Stimulated activated CD8-positive, alpha-beta memory T cell treated with anti-CD3 and anti-CD28 coated beads, Interleukin-4, amount 100 ng/mL, for 4 hours (primary cell): Measurements from ENCODE around the gene SP2.
A peak's percentile ranks its signal among the peaks of the same experiment; 100 is the strongest.

Experiments used
- DNase-seq, 2 donors: peaks; one replicate each; pipeline ENCODE4 v3.0.0-alpha.2; 2020; ENCODE audit warnings: low read depth in 2 of 2, low spot score in 1 of 2

Gene SP2

DNA sequence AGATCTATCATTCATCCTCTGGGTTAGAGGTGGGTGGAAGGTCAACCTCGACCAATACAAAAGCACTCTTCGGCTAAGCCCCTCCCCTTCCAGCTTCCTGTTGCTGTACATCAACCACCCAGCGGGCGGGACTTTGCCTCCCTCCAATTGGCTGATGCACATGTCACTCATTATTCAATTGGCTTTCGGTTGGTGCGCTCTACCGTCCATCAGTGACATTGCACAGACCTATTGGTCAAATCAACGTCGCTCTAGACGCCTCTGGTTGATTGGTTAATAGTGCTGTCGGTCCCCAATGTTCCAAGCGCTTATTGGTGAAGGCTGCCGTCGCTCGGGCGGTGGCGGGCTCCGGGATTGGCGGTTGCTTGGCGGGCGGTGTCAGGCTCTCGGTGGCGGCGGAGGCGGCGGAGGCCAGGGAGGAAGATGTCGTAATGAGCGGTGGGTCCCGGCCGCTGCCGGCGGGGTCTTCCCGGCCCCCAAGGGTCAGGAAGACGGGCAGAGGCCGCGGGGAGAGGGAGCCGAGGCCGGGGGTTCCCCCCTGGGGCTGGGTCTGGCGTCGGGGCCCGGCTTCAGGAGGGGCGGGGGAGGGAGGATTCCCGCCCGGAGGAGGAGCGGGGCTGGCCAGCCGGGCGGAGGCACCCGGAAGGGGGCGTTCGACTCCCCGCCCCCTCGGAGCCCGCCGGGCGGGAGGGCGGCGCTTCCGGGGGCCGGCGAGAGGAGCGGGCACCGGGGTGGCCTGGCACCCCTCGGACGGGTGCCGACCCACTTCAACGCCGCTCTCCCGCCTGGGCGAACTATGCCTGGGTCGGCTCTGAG, at the start of gene SP2:
TSS of gene SP2 (plus strand) at position 381 of the 816 bp plus-strand sequence. CDS start at position 432, 51 bp downstream.
- DNase-seq = peak; percentile 99

DNA sequence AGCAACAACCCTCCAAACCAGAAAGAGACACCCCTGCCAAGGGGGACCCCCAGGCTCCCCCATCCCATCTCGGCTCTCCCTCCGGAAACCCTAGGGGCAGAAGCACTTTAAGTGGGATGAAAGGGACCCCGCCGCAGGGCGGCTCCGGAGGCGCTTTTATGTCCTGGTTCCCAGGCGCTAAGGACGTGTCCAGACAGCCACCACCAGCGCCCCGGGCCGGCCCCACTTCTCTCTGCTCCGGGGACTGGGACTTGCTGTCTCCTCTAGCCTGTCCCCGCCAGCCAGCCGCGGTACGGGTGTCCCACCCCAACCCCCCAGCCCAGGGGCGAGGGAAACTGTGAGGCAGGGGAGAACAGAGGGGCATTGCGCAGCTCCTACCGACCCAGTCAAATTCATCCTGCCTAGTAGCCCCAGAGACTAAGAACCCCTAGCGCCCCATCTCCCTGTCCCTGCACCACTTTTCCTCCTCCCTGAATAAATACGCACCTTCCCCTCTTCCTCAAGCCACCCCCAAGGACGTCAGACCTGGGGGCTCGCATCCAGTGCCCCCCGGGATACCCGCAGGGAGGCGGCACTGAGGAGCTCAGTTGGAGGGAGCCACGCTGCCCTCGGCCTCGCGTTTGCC, 49.2 kb upstream of the SP2 start:
- no peak for DNase-seq

DNA sequence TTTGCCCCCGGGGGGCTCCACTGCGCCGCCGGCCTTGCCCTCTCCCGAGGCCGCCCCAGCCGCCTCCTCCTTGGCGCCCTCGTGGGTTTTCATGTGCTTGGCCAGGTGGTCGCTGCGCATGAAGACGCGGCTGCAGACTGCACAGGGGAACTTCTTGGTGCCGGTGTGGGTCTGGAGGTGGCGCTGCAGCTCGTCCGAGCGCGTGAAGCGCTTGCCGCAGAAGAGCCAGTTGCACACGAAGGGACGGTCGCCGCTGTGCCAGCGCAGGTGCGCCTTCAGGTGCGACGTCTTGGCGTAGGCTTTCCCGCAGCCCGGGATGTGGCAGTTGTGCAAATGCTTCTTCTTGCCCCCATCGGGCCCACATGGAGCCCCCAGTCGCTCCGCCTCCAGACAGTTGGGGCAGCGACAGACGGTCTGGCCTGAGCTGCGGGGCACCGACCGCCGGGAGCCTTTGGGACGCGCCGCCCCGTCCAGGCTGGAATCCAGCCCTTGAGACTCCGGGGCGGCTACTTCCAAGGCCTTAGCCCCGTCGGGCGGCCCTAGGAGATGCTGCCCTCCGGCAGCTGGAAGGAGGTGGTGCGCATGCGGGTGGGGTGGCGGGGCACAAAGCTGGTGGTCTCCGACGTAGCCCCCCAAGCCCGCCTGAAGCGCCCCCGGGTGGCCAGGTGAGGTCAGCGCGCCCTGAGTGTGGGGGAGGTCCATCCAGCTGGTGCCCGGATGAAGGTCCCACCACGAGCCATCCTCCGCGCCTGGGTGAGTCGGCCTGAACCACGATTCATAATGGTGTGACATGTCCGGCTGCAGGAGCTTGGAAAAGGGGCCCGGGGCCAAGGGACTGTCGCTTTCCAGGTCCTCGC, 48.5 kb upstream of the SP2 start:
- no peak for DNase-seq

DNA sequence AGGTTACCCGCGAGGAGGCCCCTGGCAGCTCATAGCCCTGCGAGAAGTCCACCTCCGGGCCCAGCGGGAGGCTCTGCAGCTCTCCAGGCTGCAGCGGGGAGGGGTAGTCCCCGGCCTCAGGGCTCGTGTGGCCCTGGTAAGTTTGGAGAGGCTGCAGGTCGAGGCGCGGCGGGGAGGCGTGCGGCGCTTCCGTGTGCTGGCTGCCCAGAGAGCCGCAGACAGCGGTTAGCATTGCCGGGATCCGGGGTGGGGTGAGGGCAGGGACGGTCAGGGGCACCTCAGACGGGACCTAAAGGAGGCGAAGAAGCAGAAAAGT, 47.9 kb upstream of the SP2 start:
- no peak for DNase-seq

DNA sequence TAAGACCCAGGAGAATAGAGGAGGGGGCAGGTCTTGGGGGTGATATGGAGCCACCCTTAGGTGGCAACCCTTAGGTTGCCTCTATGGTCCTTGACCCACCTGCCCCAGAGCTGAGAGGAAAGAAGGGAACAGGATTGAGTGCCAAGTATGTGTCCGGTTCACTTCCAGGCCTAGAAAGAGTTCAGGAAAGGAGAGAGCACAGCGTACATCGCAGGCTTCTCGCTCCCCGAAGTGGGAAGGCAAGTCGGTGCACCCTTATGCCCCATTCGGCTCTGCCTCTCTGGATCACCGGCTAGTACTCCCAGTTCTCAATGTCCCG, 45.7 kb upstream of the SP2 start:
- no peak for DNase-seq

DNA sequence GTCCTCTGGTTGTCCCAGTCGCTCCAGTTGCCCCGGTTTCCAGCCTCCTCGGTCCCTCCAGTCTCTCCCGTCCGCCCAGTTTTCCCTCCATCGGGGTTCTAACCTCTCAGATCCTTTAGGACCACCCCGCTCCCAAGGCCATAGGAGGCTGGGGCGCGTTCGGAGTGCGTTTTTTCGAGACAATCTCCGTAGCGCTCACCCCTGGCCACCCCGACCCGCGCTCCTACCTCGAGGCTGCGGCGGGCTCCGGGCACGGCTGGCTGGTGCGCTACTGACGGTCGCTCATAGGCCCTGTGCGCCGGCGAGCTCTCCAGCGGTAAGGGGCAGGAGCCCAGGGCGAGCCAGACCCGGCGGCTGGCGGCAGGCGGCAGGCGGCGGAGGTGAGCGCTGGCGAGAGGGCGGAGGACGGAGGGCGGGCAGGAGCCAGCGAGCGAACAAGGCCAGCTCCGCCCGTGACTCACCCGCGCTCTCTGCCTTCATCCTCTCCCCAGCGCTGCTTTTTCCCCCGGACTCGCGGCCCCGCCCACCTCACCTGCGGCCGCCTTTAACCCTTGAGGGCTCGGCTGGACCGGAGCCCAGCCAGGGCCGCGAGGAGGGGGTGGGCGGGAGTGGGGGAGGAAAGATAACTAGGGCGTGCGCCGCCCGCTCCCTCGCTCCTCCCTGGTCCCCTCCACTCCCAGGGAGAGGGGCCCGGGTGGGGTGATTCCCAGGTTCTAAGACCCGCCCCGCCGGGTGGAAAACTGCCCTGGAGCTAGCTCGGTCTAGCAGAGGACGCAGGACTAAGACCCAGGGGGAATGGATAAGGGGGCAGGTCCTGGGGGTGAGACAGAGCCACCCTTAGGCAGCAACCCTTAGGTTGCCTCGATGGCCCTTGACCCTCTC, 45.1 kb upstream of the SP2 start, which contains the start of gene SP6:
TSS of gene SP6 (minus strand) at position 472 of the 882 bp plus-strand sequence. CDS start 2,734 bp downstream, outside the sequence.
- DNase-seq = peak; percentile 26 to 50

DNA sequence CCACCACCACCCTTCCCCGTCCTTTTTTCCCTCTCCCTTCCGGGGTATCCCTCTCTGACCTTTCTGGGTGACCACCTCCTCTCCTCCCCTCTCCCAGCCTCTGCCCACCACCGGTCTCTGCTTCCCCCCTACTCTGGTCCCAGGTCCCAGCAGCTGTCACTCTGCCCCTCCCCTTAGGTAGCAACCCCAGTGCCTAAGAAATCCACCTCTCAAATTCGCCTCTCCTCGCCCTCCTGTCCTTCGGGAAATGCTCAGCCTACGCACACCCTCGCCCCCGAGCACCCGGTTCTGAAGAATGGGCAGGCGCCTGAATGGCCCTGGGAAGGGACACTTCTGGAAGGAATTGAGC, 44.3 kb upstream of the SP2 start:
- no peak for DNase-seq

DNA sequence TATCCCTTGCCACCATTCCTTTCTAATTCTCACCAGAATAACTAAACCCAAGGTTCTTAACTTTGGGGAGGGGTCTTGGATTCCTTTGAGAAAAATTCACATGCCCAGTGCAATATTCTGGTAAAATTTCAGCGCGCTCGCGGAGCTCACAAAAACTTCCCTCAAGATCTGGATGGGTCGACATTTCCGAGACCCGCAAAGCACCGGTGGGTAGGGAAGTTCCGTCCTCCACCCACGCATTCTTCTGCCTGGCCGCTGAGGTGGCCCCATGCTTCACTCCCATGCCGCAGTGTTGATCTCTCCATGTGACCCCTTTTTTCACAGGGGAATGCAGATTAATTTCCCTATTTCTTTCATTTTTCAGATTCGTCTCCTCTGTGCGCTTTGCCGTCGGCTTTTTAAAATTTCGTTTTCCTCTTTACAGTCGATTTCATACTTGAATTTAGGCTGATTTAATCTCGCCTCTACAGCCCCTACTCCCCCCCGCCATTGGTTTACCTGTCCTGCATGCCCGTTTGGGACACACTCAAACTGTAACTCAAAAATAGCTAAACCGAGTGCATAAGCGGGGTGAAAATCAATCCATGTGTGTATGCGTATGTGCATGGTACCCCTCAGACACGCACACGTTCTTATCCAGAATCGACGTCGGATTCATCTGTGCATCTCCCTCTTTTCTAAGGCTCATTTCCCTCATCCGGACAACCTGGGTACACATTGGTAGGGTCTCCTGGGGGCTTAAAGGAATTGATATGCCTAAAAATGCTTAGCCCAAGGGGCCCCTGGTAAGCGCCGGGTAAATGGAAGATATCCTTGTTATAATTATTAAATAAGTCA, 43.7 kb upstream of the SP2 start:
- no peak for DNase-seq

DNA sequence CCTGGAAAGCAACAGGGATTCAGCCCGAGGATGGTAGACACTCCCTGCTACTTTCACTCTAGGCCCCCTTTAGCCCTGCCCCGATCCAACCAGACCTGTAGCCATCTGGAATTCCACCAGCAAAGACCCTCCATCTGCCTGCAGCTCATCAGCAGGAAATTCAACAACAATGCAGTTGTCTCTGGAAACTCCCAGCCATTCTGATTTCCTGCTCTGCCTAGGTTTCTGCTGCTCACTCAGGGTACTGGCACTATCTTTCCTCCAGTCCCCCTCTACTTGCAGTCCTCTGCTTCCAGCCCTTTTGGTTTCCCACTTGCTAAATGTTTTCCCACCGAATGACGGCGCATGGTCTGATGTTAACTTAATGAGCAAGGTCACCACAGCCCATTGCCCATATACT, 42.4 kb upstream of the SP2 start:
- DNase-seq = no peak

DNA sequence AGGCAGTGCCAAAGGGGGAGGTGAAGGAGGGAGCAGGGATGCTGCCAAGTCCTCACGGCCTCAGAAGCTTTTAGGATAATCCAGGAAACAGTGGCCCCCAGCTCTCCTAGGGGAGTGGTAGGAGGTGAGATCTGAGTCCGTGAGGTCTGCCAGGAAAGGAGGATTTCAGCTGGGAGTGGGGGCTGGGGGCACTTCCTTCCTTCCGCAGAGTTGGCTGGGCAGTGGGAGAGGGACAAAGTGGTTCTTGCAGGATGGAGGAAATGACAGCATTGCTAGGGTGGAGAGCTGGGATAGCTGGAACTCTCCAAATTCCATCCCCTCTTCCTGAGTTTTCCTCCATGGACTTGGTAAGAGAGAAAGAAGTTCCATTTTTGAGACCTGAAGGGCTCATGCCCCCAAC, 40.3 kb upstream of the SP2 start:
- DNase-seq = no peak

DNA sequence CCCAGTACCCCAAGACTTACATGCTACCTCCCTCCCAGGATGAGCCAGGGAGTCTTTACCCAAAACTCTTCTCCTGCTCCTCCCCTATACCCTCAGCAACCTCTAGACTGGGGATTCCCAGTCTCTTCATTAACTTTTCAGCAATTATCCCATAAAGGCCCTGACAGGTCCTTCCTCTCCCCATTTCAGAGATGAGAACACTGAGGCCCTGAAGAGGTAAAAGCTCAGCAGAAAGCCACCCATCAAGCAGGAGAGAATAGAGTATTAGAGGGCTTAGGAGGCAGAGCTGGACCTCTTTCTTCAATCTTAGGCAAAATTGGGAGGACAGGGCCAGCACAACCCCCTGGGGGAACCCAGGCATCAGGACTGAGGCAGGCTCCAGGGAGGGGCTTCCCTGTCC, 39.2 kb upstream of the SP2 start:
- DNase-seq = no peak

DNA sequence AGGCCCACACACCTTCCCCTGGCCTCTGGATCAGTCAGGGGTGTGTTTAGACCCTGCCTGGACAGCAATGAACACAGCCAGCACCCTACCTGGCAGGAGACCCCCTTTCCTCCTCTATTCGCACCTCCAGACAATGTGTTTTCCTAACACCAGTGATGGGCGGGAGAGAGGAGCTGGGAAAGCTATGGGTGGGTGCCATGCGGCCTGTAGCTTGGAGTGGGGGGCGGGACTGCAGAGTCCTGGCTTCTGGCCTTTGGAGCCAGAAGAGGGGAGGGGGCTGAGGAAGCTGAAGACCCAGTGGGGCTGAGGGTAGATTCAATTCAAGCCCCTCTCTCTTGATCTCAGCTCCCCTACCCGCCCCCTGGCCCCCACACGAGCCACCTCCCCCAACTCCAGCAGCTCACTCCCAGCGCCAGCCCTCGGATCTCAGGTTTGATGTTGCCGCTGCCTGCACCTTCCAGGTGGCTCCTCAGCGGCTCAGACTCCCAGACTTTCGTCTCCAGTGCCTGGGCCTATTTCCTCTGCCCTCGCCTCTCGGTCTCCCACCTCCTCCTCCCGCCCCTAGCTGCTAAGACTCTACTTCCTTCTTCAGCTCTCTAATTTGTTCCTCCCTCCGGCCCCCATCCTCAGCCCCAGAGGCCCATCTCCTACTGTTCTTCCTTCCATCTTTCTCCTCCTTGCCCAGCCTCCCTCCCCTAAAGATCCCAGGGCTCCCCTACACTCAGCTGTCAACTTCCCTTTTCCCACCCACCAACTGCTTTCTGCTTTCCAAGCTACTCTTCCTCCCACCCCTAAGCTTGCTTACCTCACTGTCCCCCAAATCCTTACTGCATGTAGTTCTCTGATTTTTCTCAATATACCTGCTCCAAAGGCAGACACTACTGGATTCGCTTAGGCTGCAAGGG, 38.2 kb upstream of the SP2 start:
- no peak for DNase-seq

DNA sequence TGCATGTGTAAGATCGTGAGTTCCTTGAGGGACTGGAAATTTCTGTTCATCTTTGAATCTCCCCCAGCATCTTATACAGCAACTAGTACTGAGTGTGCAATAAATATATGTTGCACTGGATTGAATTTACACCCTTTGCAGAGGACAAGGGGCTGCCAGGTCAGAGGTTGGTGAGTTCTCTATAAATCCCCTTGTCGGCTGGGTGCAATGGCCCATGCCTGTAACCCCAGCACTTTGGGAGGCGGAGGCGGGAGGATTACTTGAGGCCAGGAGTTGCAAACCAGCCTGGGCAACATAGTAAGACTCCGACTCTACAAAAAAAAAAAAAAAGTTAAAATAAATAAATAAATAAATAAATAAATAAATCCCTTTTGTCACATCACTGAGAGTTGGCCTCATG, 35.6 kb upstream of the SP2 start:
- no peak for DNase-seq

DNA sequence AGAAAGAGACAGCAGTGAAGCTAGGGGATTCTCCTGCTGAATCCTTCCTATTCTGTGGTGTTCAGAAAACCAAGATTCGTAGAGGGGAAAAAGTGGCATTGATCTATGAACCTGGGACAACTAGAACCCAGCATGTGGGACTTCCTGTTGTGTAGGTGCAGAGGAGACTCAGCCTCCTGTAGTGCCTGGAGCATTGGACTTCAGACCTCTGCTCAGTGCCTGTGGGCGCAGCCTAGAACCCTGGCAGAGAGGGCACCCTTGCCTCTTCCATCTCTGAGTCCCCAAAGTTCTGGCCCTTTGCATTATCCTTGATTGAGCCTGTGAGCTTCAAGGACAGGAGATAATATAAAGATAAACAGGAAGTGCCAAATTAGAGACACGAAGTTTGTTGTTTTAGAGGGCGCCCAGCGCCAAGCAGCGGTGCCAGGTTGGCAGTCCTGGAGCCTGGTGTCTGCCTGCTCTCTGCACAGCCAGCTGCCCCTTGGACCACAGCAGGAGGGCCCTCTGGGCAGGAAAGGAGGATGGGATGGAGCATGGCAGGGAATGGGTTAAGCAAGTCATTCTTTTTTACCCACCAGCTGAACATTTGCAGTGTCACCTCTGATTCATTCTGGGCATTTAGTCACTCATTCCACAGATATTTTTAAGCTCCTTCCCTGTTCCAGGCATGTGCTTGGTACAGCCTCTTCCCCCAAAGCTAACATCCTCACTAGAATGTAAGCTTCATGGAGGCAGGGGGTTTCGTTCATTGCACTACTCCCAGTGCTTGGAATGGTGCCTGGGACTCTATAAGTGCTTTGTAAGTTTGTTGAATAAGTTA, 33.2 kb upstream of the SP2 start:
- no peak for DNase-seq

DNA sequence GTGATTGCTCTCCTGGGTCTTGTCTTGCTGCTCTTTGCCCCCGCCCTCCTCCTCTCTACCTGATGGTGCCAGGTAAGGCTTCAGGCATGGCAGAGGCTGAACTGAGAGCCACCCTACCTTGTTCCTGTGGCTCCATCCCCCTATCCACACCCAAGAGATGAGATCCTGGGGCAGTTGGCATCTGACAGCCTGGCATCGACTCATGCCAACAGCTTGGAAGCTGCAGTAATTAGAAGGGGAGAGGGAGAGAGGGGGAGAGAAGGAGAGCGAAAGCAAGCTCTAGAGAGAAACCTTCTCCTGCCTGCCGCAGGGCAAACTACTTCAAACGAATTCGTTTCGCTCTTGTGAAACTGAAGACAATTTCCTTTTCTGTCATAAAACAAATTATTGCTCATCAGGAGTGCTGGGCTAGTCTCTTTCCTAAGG, 31.2 kb upstream of the SP2 start:
- no peak for DNase-seq

DNA sequence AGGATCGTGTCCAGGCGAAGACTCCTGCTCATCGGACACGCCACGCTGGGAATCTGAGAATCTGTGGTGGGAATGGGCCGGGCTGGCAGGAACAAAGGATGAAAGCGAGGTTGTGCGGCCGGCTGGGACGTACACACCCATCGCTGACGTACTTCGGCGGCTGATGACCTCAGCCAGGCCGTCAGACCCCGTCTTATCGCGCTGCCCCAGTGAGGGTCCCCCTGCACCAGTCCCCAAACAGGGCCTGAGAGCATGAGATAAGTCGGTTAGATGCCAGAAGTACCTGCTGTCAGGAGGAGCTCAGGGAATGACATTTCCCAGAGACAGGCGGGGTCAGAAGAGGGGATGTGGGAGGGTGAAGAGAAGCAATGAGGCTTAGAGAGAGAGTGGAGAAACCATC, 29.1 kb upstream of the SP2 start:
- DNase-seq = no peak

DNA sequence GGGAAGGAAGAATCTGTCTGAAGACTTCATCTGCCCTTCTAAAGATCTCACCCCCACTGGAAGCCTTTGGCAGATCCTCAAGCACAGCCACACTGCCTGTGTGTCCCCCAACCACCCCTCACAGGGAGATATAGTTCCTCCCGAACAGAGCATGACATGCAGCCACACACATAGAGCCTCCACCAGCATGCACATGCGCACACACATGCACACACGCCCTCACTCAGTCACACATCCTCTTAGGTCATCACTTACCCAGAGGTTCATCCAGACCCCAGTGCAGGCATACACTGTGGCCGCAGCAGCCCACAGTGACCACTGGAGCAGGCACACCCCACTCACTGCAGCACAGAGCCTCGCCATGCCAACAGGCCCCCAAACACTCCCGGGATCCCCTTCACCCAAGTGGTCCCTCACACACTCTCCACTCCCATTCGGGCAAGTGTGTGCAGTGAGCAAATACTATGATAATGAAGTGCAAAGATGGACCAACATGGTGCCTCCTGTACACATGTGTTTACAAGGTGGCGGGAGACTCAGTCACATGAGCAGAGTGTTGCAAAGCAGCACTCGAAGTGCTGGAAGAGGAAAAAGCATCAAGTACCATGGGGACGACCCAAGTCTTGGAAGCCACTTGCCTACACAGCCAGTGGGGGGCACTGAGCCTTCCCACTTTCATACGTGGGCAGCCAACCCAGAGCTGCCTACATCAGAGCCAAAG, 28.1 kb upstream of the SP2 start:
- DNase-seq = no peak

DNA sequence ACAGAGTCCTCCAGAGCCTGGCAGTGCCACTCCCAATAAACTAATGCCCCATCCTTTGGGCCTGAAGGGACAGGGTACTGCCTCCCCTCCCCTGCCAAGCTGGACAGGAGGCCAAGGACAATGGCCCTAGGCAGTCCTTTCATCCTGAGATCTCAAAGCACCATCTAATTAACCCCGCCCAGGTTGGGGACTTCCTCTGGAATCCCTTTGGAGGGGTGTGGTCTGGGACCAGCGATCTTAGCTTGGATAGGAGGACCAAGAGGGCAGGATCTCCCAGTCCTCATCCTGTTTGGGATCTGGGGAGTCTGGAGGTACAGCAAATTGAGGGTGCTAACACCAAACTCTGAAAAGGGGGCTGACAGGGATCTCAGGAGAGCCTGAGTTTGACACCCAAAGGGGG, 26.9 kb upstream of the SP2 start:
- DNase-seq = no peak
